Choroid plexus epithelial cell (primary cell): ENCODE data around the gene COL18A1.

Source experiments
- DNase-seq: peaks from one replicate; pipeline ENCODE4 v3.0.0-alpha.2; 2010; ENCODE audit warnings: low read depth
- H3K4me3 ChIP-seq: 2 replicates; pipeline ENCODE4 v1.5.1; 2011; ENCODE audit warnings: low read depth, mild to moderate bottlenecking, control low read depth, low read length, moderate library complexity
- CTCF ChIP-seq: conservative IDR thresholded peaks from 2 replicates; pipeline ENCODE4 v1.5.1; 2011; ENCODE audit warnings: low read depth, mild to moderate bottlenecking, control low read depth, inconsistent platforms, low read length, moderate library complexity

COL18A1 gene

GRCh38 chr21:45550522-45551210, 145.7 kb downstream of the COL18A1 start:
- no peak overlapping the region for H3K4me3 ChIP-seq
- DNase-seq = peak; percentile 36
- no peak for TF ChIP-seq CTCF

DNA sequence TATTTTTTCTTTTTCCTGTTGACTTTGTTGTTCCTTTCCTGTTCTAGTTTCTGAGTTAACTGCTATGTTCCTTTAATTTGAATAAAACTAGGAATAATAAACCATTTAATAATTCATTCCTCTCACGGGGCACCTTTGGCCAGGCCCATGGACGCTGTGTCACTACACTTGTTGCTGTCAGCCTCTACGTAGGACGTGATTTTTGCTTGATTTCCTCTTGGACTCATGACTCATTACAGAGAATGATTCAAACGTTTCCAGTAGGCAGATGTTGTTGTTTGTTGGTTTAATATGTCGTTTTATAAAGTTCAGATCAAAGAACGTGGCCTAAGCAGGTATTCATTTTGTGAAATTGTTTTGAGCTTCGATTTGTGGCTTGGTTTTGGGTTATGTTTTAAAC, 146.4 kb downstream of the COL18A1 start:
- TF ChIP-seq CTCF = no peak
- DNase-seq = peak; percentile 67
- no peak overlapping the region for H3K4me3 ChIP-seq

GRCh38 chr21:45551783-45552695, 147.1 kb downstream of the COL18A1 start:
- DNase-seq = no peak
- no peak overlapping the region for H3K4me3 ChIP-seq
- no peak for TF ChIP-seq CTCF

DNA sequence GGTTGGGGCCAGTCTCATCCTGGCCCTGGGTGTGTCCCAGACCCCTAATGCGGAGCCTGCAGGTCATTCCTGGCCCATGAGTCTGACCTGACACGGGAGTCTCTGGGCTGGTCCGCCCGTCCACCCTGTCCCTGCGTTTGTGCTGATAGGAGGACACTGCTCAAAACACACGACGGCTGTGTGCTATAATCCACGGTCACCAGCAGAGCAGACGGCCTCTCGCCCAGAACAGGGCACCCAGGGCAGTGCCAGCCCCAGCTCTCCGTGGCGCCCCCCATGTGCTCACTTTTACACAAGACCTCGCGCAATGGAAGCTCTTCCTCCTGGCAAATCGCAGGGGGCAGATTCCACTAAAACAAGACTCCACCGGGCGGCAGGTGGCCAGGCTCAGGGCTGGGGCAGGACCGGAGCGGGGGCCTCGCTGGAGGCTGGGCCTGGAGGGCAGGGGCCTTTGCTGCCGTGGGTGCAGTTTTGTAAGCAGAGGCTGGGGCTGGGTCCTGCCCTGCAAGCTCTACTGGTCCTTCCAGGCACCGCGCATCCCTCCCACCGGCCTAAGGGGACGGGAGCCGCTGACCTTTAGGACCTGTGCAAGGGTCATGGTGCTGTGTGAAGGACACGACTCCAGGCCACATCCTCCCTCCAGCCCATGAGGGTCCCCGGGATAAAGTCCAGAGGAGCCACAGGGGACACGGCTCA, 147.9 kb downstream of the COL18A1 start:
- no peak for TF ChIP-seq CTCF
- H3K4me3 ChIP-seq = no peak overlapping the region
- DNase-seq = no peak

DNA sequence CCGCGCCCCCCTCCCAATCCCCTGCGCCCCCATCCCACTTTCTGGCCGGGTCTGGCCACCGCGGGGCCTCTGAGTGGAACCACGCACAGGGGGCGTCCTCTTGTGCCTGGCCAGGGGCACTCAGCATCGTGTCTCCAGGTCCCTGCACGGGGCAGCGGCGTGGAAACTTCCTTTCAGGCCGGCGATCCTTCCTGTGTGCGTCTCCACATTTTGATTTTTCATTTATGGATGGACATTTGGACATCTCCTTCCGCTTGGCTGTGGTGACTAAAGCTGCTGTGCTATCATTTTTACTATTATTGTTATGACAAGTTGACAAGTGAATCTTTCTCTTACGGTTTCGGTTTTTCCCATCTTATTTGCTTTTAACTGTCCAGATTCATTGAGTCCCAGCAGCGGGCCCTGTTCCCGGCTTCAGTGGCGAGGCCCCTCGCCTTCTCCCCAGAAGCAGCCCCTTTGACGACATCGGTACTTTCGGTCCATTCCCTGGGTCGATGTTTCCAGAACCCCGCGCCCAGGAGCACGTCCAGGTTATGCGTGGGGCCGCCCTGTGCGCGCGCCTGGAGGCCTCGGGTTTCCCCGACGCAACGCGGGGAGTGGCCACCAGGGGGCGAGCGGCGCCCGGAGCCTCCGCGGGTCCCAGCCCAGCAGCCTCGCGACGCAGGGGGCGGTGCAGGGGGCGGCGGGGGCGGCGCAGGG, 149.7 kb downstream of the COL18A1 start:
- TF ChIP-seq CTCF = peak; percentile 61
- DNase-seq = peak; percentile 68

DNA sequence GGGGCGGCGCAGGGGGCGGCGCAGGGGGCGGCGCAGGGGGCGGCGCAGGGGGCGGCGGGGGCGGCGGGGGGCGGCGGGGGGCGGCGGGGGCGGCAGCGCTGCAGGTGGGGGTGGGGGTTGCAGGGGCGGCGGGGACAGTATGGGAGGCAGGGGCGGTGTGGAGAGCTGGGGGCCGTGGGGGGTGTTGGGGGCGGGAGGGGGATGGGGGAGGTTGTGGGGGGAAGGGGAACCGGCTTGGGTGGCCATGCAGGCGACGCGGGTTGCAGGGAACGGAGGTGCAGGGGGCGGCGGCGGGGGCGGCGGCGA, 150.2 kb downstream of the COL18A1 start:
- TF ChIP-seq CTCF = no peak
- peak overlapping the region; percentile 55 for H3K4me3 ChIP-seq
- no peak for DNase-seq

More for the DNA sequence above, 149.7 kb downstream of the COL18A1 start:
- peak overlapping the region; percentile 69 for H3K4me3 ChIP-seq
